K562 (cell line): ENCODE results near the gene ARHGAP15. TPM values are rescaled to one million over a fixed set of nuclear protein-coding genes. Genes with fewer than 3 reads are reported as not detected.

Experiments
- CC2D1A ChIP-seq: fragments of 450-650 bp; IDR thresholded peaks from 2 replicates; pipeline ENCODE4 v1.6.1; 2017; ENCODE audit warnings: mild to moderate bottlenecking
- CREBBP ChIP-seq: IDR thresholded peaks from one replicate; pipeline ENCODE4 v1.6.1; 2012; ENCODE audit warnings: low read depth, mild to moderate bottlenecking, control low read depth, inconsistent platforms, low read length
- E2F3 ChIP-seq: fragments of 250-450 bp; sonication (Bioruptor Pico); IDR thresholded peaks from 2 replicates; pipeline ENCODE4 v1.4.0; 2020; ENCODE audit warnings: mild to moderate bottlenecking
- ESRRA ChIP-seq: fragments of 450-650 bp; IDR thresholded peaks from 2 replicates; pipeline ENCODE4 v1.6.1; 2014; ENCODE audit warnings: low read depth, mild to moderate bottlenecking, moderate library complexity, borderline replicate concordance
- FOXJ3 ChIP-seq: sonication (generic); formaldehyde crosslinking; IDR thresholded peaks from 2 replicates; pipeline ENCODE4 v1.4.0; 2020; ENCODE audit warnings: mild to moderate bottlenecking, missing genetic modification reagents
- GATA2 ChIP-seq: sonication (generic); formaldehyde crosslinking; IDR thresholded peaks from 2 replicates; pipeline ENCODE4 v1.4.0; 2020; ENCODE audit warnings: mild to moderate bottlenecking, missing genetic modification reagents
- ID3 ChIP-seq, 2 experiments: fragments of 250-450 bp in 1 of 2; fragments of 450-650 bp in 1 of 2; sonication (Bioruptor Pico) in 1 of 2; IDR thresholded peaks; 2 replicates each; pipeline versions ENCODE4 v1.6.1 to v1.8.0; 2016 to 2021; ENCODE audit warnings: mild to moderate bottlenecking in 2 of 2, moderate library complexity in 2 of 2, missing compliant biosample characterization in 1 of 2, missing genetic modification characterization in 1 of 2
- JUNB ChIP-seq: fragments of 450-650 bp; formaldehyde crosslinking; conservative IDR thresholded peaks from 2 replicates; pipeline ENCODE4 v1.4.0; 2020; ENCODE audit warnings: mild to moderate bottlenecking
- MCM3 ChIP-seq: fragments of 450-650 bp; IDR thresholded peaks from 2 replicates; pipeline ENCODE4 v1.6.1; 2016
- NELFE ChIP-seq: IDR thresholded peaks from 2 replicates; pipeline ENCODE4 v1.6.1; 2011; ENCODE audit warnings: mild to moderate bottlenecking; ENCODE audit not compliant: insufficient read depth, insufficient read length
- PKNOX1 ChIP-seq: fragments of 450-650 bp; IDR thresholded peaks from 2 replicates; pipeline ENCODE4 v1.6.1; 2016
- POLR2H ChIP-seq: IDR thresholded peaks from 2 replicates; pipeline ENCODE4 v1.6.1; 2016; ENCODE audit warnings: missing genetic modification characterization, low read depth, mild to moderate bottlenecking, control low read depth, missing compliant biosample characterization, moderate library complexity
- POLR3G ChIP-seq: IDR thresholded peaks from 2 replicates; pipeline ENCODE4 v1.6.1; 2011; ENCODE audit not compliant: insufficient read length, insufficient replicate concordance; ENCODE audit errors: extremely low read depth
- PPARD ChIP-seq: fragments of 250-450 bp; sonication (Bioruptor Pico); IDR thresholded peaks from 2 replicates; pipeline ENCODE4 v1.8.0; 2022; ENCODE audit warnings: inconsistent platforms, mild to moderate bottlenecking, moderate library complexity
- SRF ChIP-seq, 2 experiments: fragments of 250-450, 450-650 bp in 1 of 2; sonication (Bioruptor Pico) in 1 of 2; sonication (generic) in 1 of 2; formaldehyde crosslinking; IDR thresholded peaks; 2 replicates each; pipeline versions ENCODE4 v1.5.0 to v1.5.1; 2020 to 2022; ENCODE audit warnings: mild to moderate bottlenecking in 1 of 2, missing genetic modification reagents in 1 of 2
- SRSF3 ChIP-seq: fragments of 200-400 bp; formaldehyde crosslinking; IDR thresholded peaks from 2 replicates; pipeline ENCODE4 v1.6.1; 2016; ENCODE audit warnings: mild to moderate bottlenecking, low read length, moderate library complexity; ENCODE audit not compliant: insufficient read depth
- TAF1 ChIP-seq: IDR thresholded peaks from 2 replicates; pipeline ENCODE4 v1.6.1; 2011; ENCODE audit warnings: mild to moderate bottlenecking, low read length, moderate library complexity; ENCODE audit not compliant: insufficient read depth, control insufficient read depth, severe bottlenecking; ENCODE audit errors: extremely low read depth
- TAF7 ChIP-seq: fragments of 450-650 bp; IDR thresholded peaks from 2 replicates; pipeline ENCODE4 v1.6.1; 2016; ENCODE audit warnings: missing genetic modification characterization, missing compliant biosample characterization
- TSC22D4 ChIP-seq: fragments of 450-650 bp; IDR thresholded peaks from 2 replicates; pipeline ENCODE4 v1.6.1; 2016; ENCODE audit warnings: missing genetic modification characterization, missing biosample characterization, control low read depth
- ZC3H11A ChIP-seq: IDR thresholded peaks from 2 replicates; pipeline ENCODE4 v1.6.1; 2012; ENCODE audit warnings: low read depth, low read length, improper control_type of control experiment
- ZNF133 ChIP-seq: fragments of 250-450 bp; sonication (Bioruptor Pico); IDR thresholded peaks from 2 replicates; pipeline ENCODE4 v1.4.0; 2020; ENCODE audit warnings: mild to moderate bottlenecking
- ZNF184 ChIP-seq: sonication (generic); formaldehyde crosslinking; IDR thresholded peaks from 2 replicates; pipeline ENCODE4 v1.5.0; 2020; ENCODE audit warnings: missing genetic modification reagents
- ZNF384 ChIP-seq: IDR thresholded peaks from 2 replicates; pipeline ENCODE4 v1.6.1; 2012; ENCODE audit warnings: low read depth, low read length, improper control_type of control experiment
- ZNF551 ChIP-seq: fragments of 250-450 bp; sonication (Bioruptor Pico); IDR thresholded peaks from 2 replicates; pipeline ENCODE4 v1.5.0; 2021; ENCODE audit warnings: mild to moderate bottlenecking, moderate library complexity
- ZNF668 ChIP-seq: fragments of 250-450 bp; sonication (Bioruptor Pico); IDR thresholded peaks from 2 replicates; pipeline ENCODE4 v1.8.0; 2022; ENCODE audit warnings: mild to moderate bottlenecking, inconsistent platforms
- polyA plus RNA-seq, 8 experiments: library from polyadenylated mRNA; depleted of rRNA in 4 of 8; stranded (reverse) in 5 of 8; unstranded in 3 of 8; fragments of >200 nt; fragmentation: Nextera tagmentation in 2 of 8; fragmentation: Illumina TruSeq in 1 of 8; extraction: Ambion mirVana in 2 of 8; extraction: Trizol in 1 of 8; gene quantifications; 2 replicates each; pipeline versions ENCODE4 v1.2.1 to v1.2.3, GENCODE V29; 2011 to 2014; ENCODE audit warnings: inconsistent platforms in 1 of 8, missing spikeins in 1 of 8
- total RNA-seq, 7 experiments: library from RNA; depleted of rRNA in 6 of 7; stranded (reverse); fragments of >200 nt in 6 of 7; fragmentation: Illumina TruSeq in 2 of 7; extraction: Trizol in 2 of 7; gene quantifications; 2 replicates each; pipeline versions ENCODE4 v1.2.1 to v1.2.3, GENCODE V29; 2011 to 2021; ENCODE audit warnings: low replicate concordance in 1 of 7
- TF ChIP-seq, protein P1 (sequence below): fragments of 450-650 bp; formaldehyde crosslinking; IDR thresholded peaks from 2 replicates; pipeline ENCODE4 v1.4.0; 2020; ENCODE audit warnings: mild to moderate bottlenecking, moderate library complexity
- TF ChIP-seq, protein P2 (sequence below): fragments of 450-650 bp; IDR thresholded peaks from 2 replicates; pipeline ENCODE4 v1.6.1; 2016; ENCODE audit warnings: missing biosample characterization, missing genetic modification characterization

Gene ARHGAP15
- total and polyA plus RNA-seq, 9 of the 15 experiments (the other 6 are each of a cell fraction or from before 2014, with no cell fraction given): 1.5 to 17.9 (median 7.9) TPM

- TF ChIP-seq PKNOX1 (no peak), ZNF133 (CRISPR knock-in tag) (no peak), CREBBP (no peak), SRSF3 (no peak), TAF7 (no peak), E2F3 (CRISPR knock-in tag) (no peak), ZNF384 (no peak), TSC22D4 (tag) (no peak), FOXJ3 (CRISPR knock-in tag) (no peak), PPARD (no peak), ZC3H11A (no peak), JUNB (no peak), ID3 (CRISPR knock-in tag; IDR thresholded peaks at IDR 0.05) (no peak), ID3 (tag; IDR thresholded peaks at IDR 0.05) (no peak), MCM3 (no peak), TAF1 (no peak), ESRRA (no peak), CC2D1A (no peak), ZNF668 (CRISPR knock-in tag) (no peak), NELFE (no peak), POLR3G (no peak), SRF (CRISPR knock-in tag; IDR thresholded peaks at IDR 0.05) (no peak), POLR2H (tag) (no peak), GATA2 (CRISPR knock-in tag) (no peak), ZNF551 (CRISPR knock-in tag) (no peak), ZNF184 (CRISPR knock-in tag) (no peak)
- TF ChIP-seq, protein P1, sequence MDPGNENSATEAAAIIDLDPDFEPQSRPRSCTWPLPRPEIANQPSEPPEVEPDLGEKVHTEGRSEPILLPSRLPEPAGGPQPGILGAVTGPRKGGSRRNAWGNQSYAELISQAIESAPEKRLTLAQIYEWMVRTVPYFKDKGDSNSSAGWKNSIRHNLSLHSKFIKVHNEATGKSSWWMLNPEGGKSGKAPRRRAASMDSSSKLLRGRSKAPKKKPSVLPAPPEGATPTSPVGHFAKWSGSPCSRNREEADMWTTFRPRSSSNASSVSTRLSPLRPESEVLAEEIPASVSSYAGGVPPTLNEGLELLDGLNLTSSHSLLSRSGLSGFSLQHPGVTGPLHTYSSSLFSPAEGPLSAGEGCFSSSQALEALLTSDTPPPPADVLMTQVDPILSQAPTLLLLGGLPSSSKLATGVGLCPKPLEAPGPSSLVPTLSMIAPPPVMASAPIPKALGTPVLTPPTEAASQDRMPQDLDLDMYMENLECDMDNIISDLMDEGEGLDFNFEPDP (CRISPR knock-in tag): no peak
- TF ChIP-seq, protein P2, sequence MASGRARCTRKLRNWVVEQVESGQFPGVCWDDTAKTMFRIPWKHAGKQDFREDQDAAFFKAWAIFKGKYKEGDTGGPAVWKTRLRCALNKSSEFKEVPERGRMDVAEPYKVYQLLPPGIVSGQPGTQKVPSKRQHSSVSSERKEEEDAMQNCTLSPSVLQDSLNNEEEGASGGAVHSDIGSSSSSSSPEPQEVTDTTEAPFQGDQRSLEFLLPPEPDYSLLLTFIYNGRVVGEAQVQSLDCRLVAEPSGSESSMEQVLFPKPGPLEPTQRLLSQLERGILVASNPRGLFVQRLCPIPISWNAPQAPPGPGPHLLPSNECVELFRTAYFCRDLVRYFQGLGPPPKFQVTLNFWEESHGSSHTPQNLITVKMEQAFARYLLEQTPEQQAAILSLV: no peak
These were observed 565.1 kb downstream of the ARHGAP15 start (continued) for GRCh38 chr2:143694335-143694734.
